Hepatocyte (in vitro differentiated cells): ENCODE measurements around the gene MRNIP.

Experiments
- EZH2 ChIP-seq: fragments of 200-600 bp; sonication (generic); IDR thresholded peaks from 2 replicates; pipeline ENCODE4 v1.6.1; 2016; ENCODE audit warnings: antibody characterized with exemption, mild to moderate bottlenecking, borderline replicate concordance
- TF ChIP-seq, protein P1 (sequence below): fragments of 200-600 bp; sonication (generic); IDR thresholded peaks from 2 replicates; pipeline ENCODE4 v1.5.1; 2016; ENCODE audit warnings: antibody characterized with exemption, mild to moderate bottlenecking; ENCODE audit not compliant: poor library complexity

DNA sequence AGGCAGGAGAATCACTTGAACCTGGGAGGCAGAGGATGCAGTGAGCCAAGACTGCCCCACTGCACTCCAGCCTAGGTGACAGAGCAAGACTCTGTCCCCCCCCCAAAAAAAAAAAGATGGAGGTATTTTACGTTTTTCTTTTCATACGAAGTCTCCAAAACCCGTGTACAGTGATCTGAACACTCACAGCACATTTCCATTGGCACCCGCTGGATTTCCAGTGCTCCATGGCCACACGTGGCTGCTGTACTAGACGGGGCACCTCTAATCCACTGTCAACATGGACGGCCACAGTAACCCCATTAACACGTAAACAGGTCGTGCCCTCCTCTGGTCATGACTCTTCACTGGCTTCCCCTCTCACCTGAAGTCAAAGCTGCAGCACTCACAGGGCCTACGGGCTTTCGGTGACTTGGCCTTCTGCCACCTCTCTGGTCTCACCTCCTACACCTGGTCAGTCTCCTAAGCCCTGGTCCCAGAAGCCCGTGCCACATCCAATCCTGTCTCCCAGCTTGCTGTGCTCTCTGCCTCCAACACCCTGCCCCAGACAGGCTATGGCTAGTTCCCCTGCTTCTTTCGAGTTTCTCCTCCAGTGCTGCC, 27.0 kb upstream of the MRNIP start:
- TF ChIP-seq, protein P1, sequence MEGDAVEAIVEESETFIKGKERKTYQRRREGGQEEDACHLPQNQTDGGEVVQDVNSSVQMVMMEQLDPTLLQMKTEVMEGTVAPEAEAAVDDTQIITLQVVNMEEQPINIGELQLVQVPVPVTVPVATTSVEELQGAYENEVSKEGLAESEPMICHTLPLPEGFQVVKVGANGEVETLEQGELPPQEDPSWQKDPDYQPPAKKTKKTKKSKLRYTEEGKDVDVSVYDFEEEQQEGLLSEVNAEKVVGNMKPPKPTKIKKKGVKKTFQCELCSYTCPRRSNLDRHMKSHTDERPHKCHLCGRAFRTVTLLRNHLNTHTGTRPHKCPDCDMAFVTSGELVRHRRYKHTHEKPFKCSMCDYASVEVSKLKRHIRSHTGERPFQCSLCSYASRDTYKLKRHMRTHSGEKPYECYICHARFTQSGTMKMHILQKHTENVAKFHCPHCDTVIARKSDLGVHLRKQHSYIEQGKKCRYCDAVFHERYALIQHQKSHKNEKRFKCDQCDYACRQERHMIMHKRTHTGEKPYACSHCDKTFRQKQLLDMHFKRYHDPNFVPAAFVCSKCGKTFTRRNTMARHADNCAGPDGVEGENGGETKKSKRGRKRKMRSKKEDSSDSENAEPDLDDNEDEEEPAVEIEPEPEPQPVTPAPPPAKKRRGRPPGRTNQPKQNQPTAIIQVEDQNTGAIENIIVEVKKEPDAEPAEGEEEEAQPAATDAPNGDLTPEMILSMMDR: no peak
- no peak for TF ChIP-seq EZH2
